H1 (cell line): ENCODE measurements around the gene TUBB1. TPM values are rescaled to one million over a fixed set of nuclear protein-coding genes. Genes with fewer than 3 reads are reported as not detected.

Experiments used
- ASH2L ChIP-seq: fragments of 200-600, 300-600 bp; sonication (generic); IDR thresholded peaks from one replicate; pipeline ENCODE4 v1.7.1; 2017; ENCODE audit warnings: low read length
- ATF3 ChIP-seq: IDR thresholded peaks from 2 replicates; pipeline ENCODE4 v1.6.1; 2011; ENCODE audit warnings: low read depth, mild to moderate bottlenecking, low read length; ENCODE audit not compliant: insufficient read depth
- BRCA1 ChIP-seq: IDR thresholded peaks from 2 replicates; pipeline ENCODE4 v1.6.1; 2012; ENCODE audit warnings: low read depth, low read length, improper control_type of control experiment
- HDAC6 ChIP-seq: IDR thresholded peaks from one replicate; pipeline ENCODE4 v1.7.1; 2012; ENCODE audit warnings: low read depth, mild to moderate bottlenecking, inconsistent platforms, low read length, moderate library complexity
- JUN ChIP-seq: IDR thresholded peaks from 2 replicates; pipeline ENCODE4 v1.6.1; 2011; ENCODE audit warnings: low read depth, mild to moderate bottlenecking, improper control_type of control experiment, low read length
- KDM4A ChIP-seq: IDR thresholded peaks from one replicate; pipeline ENCODE4 v1.7.1; 2012; ENCODE audit warnings: low read depth, mild to moderate bottlenecking, moderate library complexity, low read length, inconsistent platforms; ENCODE audit not compliant: severe bottlenecking
- KDM5A ChIP-seq: fragments of 200-600 bp; IDR thresholded peaks from 2 replicates; pipeline ENCODE4 v1.7.1; 2012; ENCODE audit warnings: mild to moderate bottlenecking, low read length, inconsistent platforms, mixed read lengths
- MAX ChIP-seq: IDR thresholded peaks from 2 replicates; pipeline ENCODE4 v1.6.1; 2012; ENCODE audit warnings: inconsistent platforms
- NRF1 ChIP-seq: IDR thresholded peaks from 2 replicates; pipeline ENCODE4 v1.6.1; 2011; ENCODE audit warnings: mild to moderate bottlenecking, low read depth, low read length, improper control_type of control experiment
- PHF8 ChIP-seq: fragments of 200-600 bp; sonication (generic); conservative IDR thresholded peaks from 2 replicates; pipeline ENCODE4 v1.7.1; 2012; ENCODE audit warnings: low read depth, mild to moderate bottlenecking, inconsistent platforms, low read length, moderate library complexity
- POLR2A ChIP-seq, 2 experiments: IDR thresholded peaks; 1 replicate in 1 of 2; 2 replicates in 1 of 2; pipeline ENCODE4 v1.6.1; 2011; ENCODE audit warnings: low read depth in 2 of 2, low read length in 2 of 2, mild to moderate bottlenecking in 2 of 2; ENCODE audit errors: control extremely low read depth in 1 of 2
- RAD21 ChIP-seq, 2 experiments: IDR thresholded peaks in 1 of 2; conservative IDR thresholded peaks in 1 of 2; 2 replicates each; pipeline ENCODE4 v1.6.1; 2011; ENCODE audit warnings: low read depth in 2 of 2, low read length in 2 of 2, improper control_type of control experiment in 1 of 2, inconsistent platforms in 1 of 2, mild to moderate bottlenecking in 1 of 2, moderate library complexity in 1 of 2
- RBBP5 ChIP-seq: IDR thresholded peaks from 2 replicates; pipeline ENCODE4 v1.7.1; 2012; ENCODE audit warnings: low read depth, mild to moderate bottlenecking, inconsistent platforms, low read length, moderate library complexity, borderline replicate concordance
- RXRA ChIP-seq: IDR thresholded peaks from 2 replicates; pipeline ENCODE4 v1.6.1; 2011; ENCODE audit warnings: low read depth, mild to moderate bottlenecking, low read length, moderate library complexity; ENCODE audit not compliant: insufficient read depth
- SP4 ChIP-seq: IDR thresholded peaks from 2 replicates; pipeline ENCODE4 v1.6.1; 2012; ENCODE audit warnings: low read length, inconsistent platforms
- SRF ChIP-seq: IDR thresholded peaks from 2 replicates; pipeline ENCODE4 v1.6.1; 2011; ENCODE audit warnings: mild to moderate bottlenecking, low read depth, low read length, moderate library complexity
- SUZ12 ChIP-seq: fragments of 200-600 bp; sonication (generic); IDR thresholded peaks from 2 replicates; pipeline ENCODE4 v1.6.1; 2012; ENCODE audit warnings: mild to moderate bottlenecking, inconsistent platforms, low read length, moderate library complexity, mixed read lengths
- TBP ChIP-seq: IDR thresholded peaks from 2 replicates; pipeline ENCODE4 v1.6.1; 2011; ENCODE audit warnings: low read depth, low read length, improper control_type of control experiment
- TCF12 ChIP-seq: IDR thresholded peaks from 2 replicates; pipeline ENCODE4 v1.6.1; 2011; ENCODE audit warnings: low read depth, mild to moderate bottlenecking, low read length
- polyA plus RNA-seq, 7 experiments: library from polyadenylated mRNA; depleted of rRNA in 3 of 7; stranded (reverse) in 5 of 7; unstranded in 2 of 7; fragments of >200 nt in 5 of 7; fragments of 200-250 nt in 2 of 7; gene quantifications; 1 replicate in 5 of 7; 2 replicates in 1 of 7; 4 replicates in 1 of 7; pipeline versions ENCODE4 v1.2.1 to v1.2.3, GENCODE V29; 2011 to 2013; ENCODE audit warnings: missing spikeins in 2 of 7, mixed read lengths in 2 of 7
- total RNA-seq: library from RNA; stranded (reverse); fragmentation: NEBNext Ultra II Directional; extraction: Animal tissue kit (Norgen Biotek cat#: 25700); gene quantifications from 2 replicates; pipeline ENCODE4 v1.2.1, GENCODE V29; 2021
- TF ChIP-seq, protein P1 (sequence below): IDR thresholded peaks from 2 replicates; pipeline ENCODE4 v1.6.1; 2012; ENCODE audit warnings: low read length, inconsistent platforms
- TF ChIP-seq, protein P2 (sequence below): IDR thresholded peaks from 2 replicates; pipeline ENCODE4 v1.6.1; 2011; ENCODE audit warnings: low read length, improper control_type of control experiment

The TUBB1 gene
- total and polyA plus RNA-seq, 2 of the 8 experiments (the other 6 are each of a cell fraction or from before 2014, with no cell fraction given): not detected

DNA sequence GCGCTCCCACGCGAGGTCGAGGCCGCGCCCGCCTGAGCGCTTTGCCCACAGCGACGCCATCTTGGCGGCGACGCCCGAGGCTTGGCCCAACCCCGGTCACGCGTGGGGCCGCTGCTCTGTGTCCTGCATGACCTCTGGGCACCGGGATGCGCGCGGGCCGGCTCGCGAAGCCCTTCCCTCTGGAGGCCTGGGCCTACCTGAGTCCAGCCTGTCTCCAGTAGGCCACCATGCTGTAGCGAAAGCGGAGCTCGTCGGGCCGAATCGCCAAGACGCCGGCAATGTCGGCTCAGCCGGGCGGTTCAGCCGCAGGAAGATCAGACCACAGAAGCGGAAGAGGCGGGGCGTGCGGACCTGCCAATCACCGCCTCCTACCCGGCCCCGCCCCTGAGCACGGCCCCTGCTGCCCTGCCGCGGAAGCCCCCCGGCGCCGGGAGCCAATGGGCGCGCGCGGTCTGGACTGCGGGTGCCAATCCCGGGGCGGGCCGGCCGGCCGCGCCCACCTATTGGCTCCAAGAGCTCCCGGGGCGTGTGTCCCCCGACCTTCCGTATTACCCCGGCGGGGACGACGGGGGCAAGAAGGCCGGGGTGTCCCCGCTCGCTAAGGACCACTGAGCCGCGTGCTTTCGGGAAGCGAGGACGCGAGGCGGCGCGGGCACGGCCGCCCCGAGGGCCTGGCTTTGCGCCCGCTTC, 12.9 kb downstream of the TUBB1 start, which contains the start of gene ATP5F1E (continued):
- TF ChIP-seq BRCA1 (no peak), RAD21 (IDR thresholded peaks at IDR 0.05 in 1 of 2, conservative IDR thresholded peaks at IDR 0.05 in 1 of 2; ENCODE audit: low read depth in 2 of 2, low read length in 2 of 2) (no peak), SRF (no peak), MAX (peak; percentile 95), RXRA (no peak), POLR2A (IDR thresholded peaks at IDR 0.05; ENCODE audit: control extremely low read depth in 1 of 2, low read depth in 2 of 2, low read length in 2 of 2) (peak; percentile 79 to 89), RBBP5 (0 out of 2 replicates have a peak, but pooled peaks have one; percentile 72), ASH2L (peak; percentile 78), SP4 (peak; percentile 78; the same call in 1 of the 2 replicates), KDM5A (no peak), NRF1 (no peak), KDM4A (peak; percentile 56), TBP (peak; percentile 59), ATF3 (no peak), PHF8 (peak; percentile 95), SUZ12 (no peak), HDAC6 (no peak), JUN (no peak), TCF12 (no peak)
- TF ChIP-seq, protein P1, sequence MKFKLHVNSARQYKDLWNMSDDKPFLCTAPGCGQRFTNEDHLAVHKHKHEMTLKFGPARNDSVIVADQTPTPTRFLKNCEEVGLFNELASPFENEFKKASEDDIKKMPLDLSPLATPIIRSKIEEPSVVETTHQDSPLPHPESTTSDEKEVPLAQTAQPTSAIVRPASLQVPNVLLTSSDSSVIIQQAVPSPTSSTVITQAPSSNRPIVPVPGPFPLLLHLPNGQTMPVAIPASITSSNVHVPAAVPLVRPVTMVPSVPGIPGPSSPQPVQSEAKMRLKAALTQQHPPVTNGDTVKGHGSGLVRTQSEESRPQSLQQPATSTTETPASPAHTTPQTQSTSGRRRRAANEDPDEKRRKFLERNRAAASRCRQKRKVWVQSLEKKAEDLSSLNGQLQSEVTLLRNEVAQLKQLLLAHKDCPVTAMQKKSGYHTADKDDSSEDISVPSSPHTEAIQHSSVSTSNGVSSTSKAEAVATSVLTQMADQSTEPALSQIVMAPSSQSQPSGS: no peak
- TF ChIP-seq, protein P2, sequence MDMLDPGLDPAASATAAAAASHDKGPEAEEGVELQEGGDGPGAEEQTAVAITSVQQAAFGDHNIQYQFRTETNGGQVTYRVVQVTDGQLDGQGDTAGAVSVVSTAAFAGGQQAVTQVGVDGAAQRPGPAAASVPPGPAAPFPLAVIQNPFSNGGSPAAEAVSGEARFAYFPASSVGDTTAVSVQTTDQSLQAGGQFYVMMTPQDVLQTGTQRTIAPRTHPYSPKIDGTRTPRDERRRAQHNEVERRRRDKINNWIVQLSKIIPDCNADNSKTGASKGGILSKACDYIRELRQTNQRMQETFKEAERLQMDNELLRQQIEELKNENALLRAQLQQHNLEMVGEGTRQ: no peak
